GM18951 (cell line): ENCODE measurements around the gene ARHGAP31.

ENCODE experiments used
- POLR2A ChIP-seq: IDR thresholded peaks from 4 replicates; pipeline ENCODE4 v1.6.1; 2011; ENCODE audit warnings: mild to moderate bottlenecking; ENCODE audit not compliant: insufficient read length, insufficient read depth; ENCODE audit errors: extremely low read depth
- in situ Hi-C: fragments of 300-500 bp; cut with MboI; formaldehyde crosslinking; loops from one replicate; pipeline ENCODE4 v1.12.0; 2022; ENCODE audit warnings: low sequenced_read_pairs, mixed read lengths, inconsistent platforms; ENCODE audit not compliant: unreplicated experiment

The ARHGAP31 gene

GRCh38 chr3:119405315-119405714 lies 111.1 kb downstream of the ARHGAP31 start:
- in situ Hi-C loops = no loop called here
- TF ChIP-seq POLR2A = no peak

GRCh38 chr3:119408243-119408950 lies 114.2 kb downstream of the ARHGAP31 start:
- TF ChIP-seq POLR2A = no peak
- in situ Hi-C loops = no loop called here

GRCh38 chr3:119409844-119410243 lies 115.7 kb downstream of the ARHGAP31 start:
- no peak for TF ChIP-seq POLR2A
- in situ Hi-C loops = no loop called here

GRCh38 chr3:119413603-119414280 lies 119.6 kb downstream of the ARHGAP31 start:
- TF ChIP-seq POLR2A = no peak
- in situ Hi-C loops = no loop called here

- in situ Hi-C loops = no loop called here
- TF ChIP-seq POLR2A = no peak
Measured at GRCh38 chr3:119416873-119417272, 122.7 kb downstream of the ARHGAP31 start.

- in situ Hi-C loops = no loop called here
- TF ChIP-seq POLR2A = no peak
Measured at GRCh38 chr3:119417771-119418512, 123.8 kb downstream of the ARHGAP31 start.

GRCh38 chr3:119418641-119419040 lies 124.5 kb downstream of the ARHGAP31 start:
- no peak for TF ChIP-seq POLR2A
- in situ Hi-C loops = no loop called here

GRCh38 chr3:119420196-119420595 lies 126.0 kb downstream of the ARHGAP31 start:
- no peak for TF ChIP-seq POLR2A
- in situ Hi-C loops = no loop called here

- in situ Hi-C loops = no loop called here
- no peak for TF ChIP-seq POLR2A
Measured at GRCh38 chr3:119427669-119428068, 133.5 kb downstream of the ARHGAP31 start.

- in situ Hi-C loops = no loop called here
- no peak for TF ChIP-seq POLR2A
Measured at GRCh38 chr3:119428538-119428937, 134.4 kb downstream of the ARHGAP31 start.

GRCh38 chr3:119433613-119434325 lies 139.6 kb downstream of the ARHGAP31 start:
- TF ChIP-seq POLR2A = no peak
- in situ Hi-C loops = no loop called here

- no peak for TF ChIP-seq POLR2A
- in situ Hi-C loops = no loop called here
Measured at GRCh38 chr3:119434703-119435102, 140.5 kb downstream of the ARHGAP31 start.

- in situ Hi-C loops = no loop called here
- no peak for TF ChIP-seq POLR2A
Measured at GRCh38 chr3:119436977-119437376, 142.8 kb downstream of the ARHGAP31 start.

GRCh38 chr3:119437691-119438258 lies 143.6 kb downstream of the ARHGAP31 start:
- in situ Hi-C loops = no loop called here
- TF ChIP-seq POLR2A = no peak
